ENCODE results near the gene FAM9C. TPM values are rescaled to one million over a fixed set of nuclear protein-coding genes. Genes with fewer than 3 reads are reported as not detected.

Gene FAM9C
- total and polyA plus RNA-seq, 9 of the 15 experiments (the other 6 are each of a cell fraction or from before 2014, with no cell fraction given) = not detected

DNA sequence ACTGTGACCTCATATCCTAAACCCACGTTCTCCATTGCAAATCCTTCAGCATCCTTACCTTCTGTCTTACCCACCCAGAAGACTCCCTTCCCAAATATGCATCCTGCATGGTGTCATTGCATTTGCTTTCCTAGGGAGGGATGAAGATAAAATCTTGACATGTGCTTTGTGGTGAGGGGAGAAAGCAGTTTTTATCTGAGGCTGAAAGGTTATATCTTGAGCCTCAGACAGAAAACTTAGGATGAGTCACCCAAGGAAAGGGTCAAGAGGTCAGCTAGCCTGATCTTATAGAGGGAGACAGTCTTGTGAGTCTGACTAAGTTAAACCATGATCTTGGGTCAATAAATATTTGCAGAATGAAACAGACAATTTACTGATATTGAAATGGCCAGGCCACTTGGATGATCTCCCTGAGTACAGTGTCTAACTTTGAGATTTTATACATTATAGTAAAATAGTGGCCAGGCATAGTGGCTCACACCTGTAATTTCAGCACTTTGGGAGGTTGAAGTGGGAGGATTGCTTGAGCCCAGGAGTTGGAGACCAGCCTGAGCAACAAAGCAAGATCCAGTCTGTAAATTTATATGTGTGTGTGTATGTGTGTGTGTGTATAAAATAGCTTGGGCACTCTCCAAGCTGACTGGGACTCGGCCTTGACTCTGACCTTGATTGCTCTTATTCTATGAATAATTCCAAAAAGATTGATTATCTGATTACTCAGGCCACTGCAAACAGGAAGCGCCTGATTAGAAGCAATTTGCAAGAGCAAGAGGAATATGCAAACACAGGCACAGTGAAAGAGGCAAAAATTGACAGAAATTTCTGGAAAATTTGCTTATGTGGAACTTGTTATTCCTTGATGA, 15.4 kb upstream of the FAM9C start (continued):
- TF ChIP-seq HINFP (tag; conservative IDR thresholded peaks at IDR 0.05; ENCODE audit: low read depth) = no peak
- no peak for TF ChIP-seq SETDB1 (IDR thresholded peaks at IDR 0.05; ENCODE audit: low read length)
- no peak for TF ChIP-seq DACH1 (IDR thresholded peaks at IDR 0.05; ENCODE audit: partially characterized antibody)
- TF ChIP-seq CHAMP1 (IDR thresholded peaks at IDR 0.05) = peak; percentile 56
- TF ChIP-seq, protein P1, sequence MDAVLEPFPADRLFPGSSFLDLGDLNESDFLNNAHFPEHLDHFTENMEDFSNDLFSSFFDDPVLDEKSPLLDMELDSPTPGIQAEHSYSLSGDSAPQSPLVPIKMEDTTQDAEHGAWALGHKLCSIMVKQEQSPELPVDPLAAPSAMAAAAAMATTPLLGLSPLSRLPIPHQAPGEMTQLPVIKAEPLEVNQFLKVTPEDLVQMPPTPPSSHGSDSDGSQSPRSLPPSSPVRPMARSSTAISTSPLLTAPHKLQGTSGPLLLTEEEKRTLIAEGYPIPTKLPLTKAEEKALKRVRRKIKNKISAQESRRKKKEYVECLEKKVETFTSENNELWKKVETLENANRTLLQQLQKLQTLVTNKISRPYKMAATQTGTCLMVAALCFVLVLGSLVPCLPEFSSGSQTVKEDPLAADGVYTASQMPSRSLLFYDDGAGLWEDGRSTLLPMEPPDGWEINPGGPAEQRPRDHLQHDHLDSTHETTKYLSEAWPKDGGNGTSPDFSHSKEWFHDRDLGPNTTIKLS (IDR thresholded peaks at IDR 0.05; ENCODE audit: borderline replicate concordance, low read depth) = no peak
- TF ChIP-seq, protein P2, sequence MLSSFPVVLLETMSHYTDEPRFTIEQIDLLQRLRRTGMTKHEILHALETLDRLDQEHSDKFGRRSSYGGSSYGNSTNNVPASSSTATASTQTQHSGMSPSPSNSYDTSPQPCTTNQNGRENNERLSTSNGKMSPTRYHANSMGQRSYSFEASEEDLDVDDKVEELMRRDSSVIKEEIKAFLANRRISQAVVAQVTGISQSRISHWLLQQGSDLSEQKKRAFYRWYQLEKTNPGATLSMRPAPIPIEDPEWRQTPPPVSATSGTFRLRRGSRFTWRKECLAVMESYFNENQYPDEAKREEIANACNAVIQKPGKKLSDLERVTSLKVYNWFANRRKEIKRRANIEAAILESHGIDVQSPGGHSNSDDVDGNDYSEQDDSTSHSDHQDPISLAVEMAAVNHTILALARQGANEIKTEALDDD (IDR thresholded peaks at IDR 0.05) = peak; percentile 92
- peak; percentile 47; the same call in 1 of the 2 replicates for TF ChIP-seq MBD2 (IDR thresholded peaks at IDR 0.05; ENCODE audit: borderline replicate concordance, low read depth)
- TF ChIP-seq BRD4 (IDR thresholded peaks at IDR 0.05) = no peak
- TF ChIP-seq, protein P3, sequence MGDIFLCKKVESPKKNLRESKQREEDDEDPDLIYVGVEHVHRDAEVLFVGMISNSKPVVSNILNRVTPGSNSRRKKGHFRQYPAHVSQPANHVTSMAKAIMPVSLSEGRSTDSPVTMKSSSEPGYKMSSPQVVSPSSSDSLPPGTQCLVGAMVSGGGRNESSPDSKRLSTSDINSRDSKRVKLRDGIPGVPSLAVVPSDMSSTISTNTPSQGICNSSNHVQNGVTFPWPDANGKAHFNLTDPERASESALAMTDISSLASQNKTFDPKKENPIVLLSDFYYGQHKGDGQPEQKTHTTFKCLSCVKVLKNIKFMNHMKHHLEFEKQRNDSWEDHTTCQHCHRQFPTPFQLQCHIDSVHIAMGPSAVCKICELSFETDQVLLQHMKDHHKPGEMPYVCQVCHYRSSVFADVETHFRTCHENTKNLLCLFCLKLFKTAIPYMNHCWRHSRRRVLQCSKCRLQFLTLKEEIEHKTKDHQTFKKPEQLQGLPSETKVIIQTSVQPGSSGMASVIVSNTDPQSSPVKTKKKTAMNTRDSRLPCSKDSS (IDR thresholded peaks at IDR 0.05; ENCODE audit: low read depth, partially characterized antibody) = no peak
- TF ChIP-seq RCOR1 (IDR thresholded peaks at IDR 0.05; ENCODE audit: borderline replicate concordance in 1 of 2, low read depth in 2 of 2, low read length in 2 of 2) = peak in 1 of 2 experiments; percentile 95; a peak in 2 of 4 replicates
- TF ChIP-seq, protein P4, sequence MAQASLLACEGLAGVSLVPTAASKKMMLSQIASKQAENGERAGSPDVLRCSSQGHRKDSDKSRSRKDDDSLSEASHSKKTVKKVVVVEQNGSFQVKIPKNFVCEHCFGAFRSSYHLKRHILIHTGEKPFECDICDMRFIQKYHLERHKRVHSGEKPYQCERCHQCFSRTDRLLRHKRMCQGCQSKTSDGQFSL (CRISPR knock-in tag; IDR thresholded peaks at IDR 0.05) = no peak
- TF ChIP-seq, protein P4 (tag; IDR thresholded peaks at IDR 0.05) = no peak
- TF ChIP-seq STAG1 (CRISPR knock-in tag; IDR thresholded peaks at IDR 0.05; ENCODE audit: borderline replicate concordance) = no peak
- TF ChIP-seq PML (IDR thresholded peaks at IDR 0.05; ENCODE audit: low read length) = peak; percentile 54; the same call in 1 of the 2 replicates
- no peak for TF ChIP-seq CBX5 (IDR thresholded peaks at IDR 0.05; ENCODE audit: borderline replicate concordance, low read depth)
- no peak for TF ChIP-seq ELF4 (CRISPR knock-in tag; IDR thresholded peaks at IDR 0.05)
